DND-41 (cell line): ENCODE measurements around the gene RAB18.

Source experiments
- ATAC-seq: fragments of 200-7000 bp; cut with Tn5 transposase; 3 replicates; pipeline ENCODE4 v1.9.1; 2021; ENCODE audit warnings: low read depth; ENCODE audit not compliant: insufficient read depth
- DNase-seq: peaks from one replicate; pipeline ENCODE4 v3.0.0-alpha.2; 2020
- H2AFZ ChIP-seq: 2 replicates; pipeline ENCODE4 v1.6.0; 2012; ENCODE audit warnings: low read depth, low read length
- H3K27ac ChIP-seq: 2 replicates; pipeline ENCODE4 v1.5.1; 2012; ENCODE audit warnings: low read length, inconsistent platforms
- H3K27me3 ChIP-seq: fragments of 200-600 bp; sonication (generic); 2 replicates; pipeline ENCODE4 v1.6.0; 2012; ENCODE audit warnings: low read length, mild to moderate bottlenecking, inconsistent platforms; ENCODE audit not compliant: insufficient read depth, poor library complexity
- H3K36me3 ChIP-seq: 2 replicates; pipeline ENCODE4 v1.5.1; 2012; ENCODE audit warnings: low read length, inconsistent platforms; ENCODE audit not compliant: insufficient read depth
- H3K4me1 ChIP-seq: 2 replicates; pipeline ENCODE4 v1.5.1; 2012; ENCODE audit warnings: mild to moderate bottlenecking, low read length; ENCODE audit not compliant: insufficient read depth
- H3K4me2 ChIP-seq: 2 replicates; pipeline ENCODE4 v1.6.0; 2012; ENCODE audit warnings: mild to moderate bottlenecking, moderate library complexity, low read length, inconsistent platforms; ENCODE audit not compliant: insufficient read depth
- H3K4me3 ChIP-seq, 2 experiments: fragments of 200-600 bp in 1 of 2; shearing (Covaris generic) in 1 of 2; 2 replicates each; pipeline ENCODE4 v1.5.1; 2012 to 2016; ENCODE audit warnings: inconsistent platforms in 2 of 2, low read length in 2 of 2, mild to moderate bottlenecking in 2 of 2, low read depth in 1 of 2, moderate library complexity in 1 of 2
- H3K79me2 ChIP-seq: 2 replicates; pipeline ENCODE4 v1.6.0; 2012; ENCODE audit warnings: low read length, inconsistent platforms; ENCODE audit not compliant: insufficient read depth
- H3K9ac ChIP-seq: 2 replicates; pipeline ENCODE4 v1.6.0; 2012; ENCODE audit warnings: low read depth, mild to moderate bottlenecking, inconsistent platforms, low read length, moderate library complexity
- H3K9me3 ChIP-seq: 2 replicates; pipeline ENCODE4 v1.5.1; 2012; ENCODE audit warnings: low read length, moderate library complexity, mild to moderate bottlenecking, inconsistent platforms; ENCODE audit not compliant: insufficient read depth, severe bottlenecking
- H4K20me1 ChIP-seq: 2 replicates; pipeline ENCODE4 v1.6.0; 2012; ENCODE audit warnings: low read length; ENCODE audit not compliant: insufficient read depth
- EZH2 ChIP-seq: IDR thresholded peaks from 3 replicates; pipeline ENCODE4 v1.6.1; 2012; ENCODE audit warnings: borderline replicate concordance, low read depth, mild to moderate bottlenecking, moderate library complexity, low read length, inconsistent platforms; ENCODE audit not compliant: severe bottlenecking
- TF ChIP-seq, protein P1 (sequence below): IDR thresholded peaks from 2 replicates; pipeline ENCODE4 v1.5.1; 2012; ENCODE audit warnings: borderline replicate concordance, low read length, moderate library complexity, mild to moderate bottlenecking; ENCODE audit not compliant: poor library complexity, severe bottlenecking; ENCODE audit errors: extremely low read depth

The RAB18 gene

DNA sequence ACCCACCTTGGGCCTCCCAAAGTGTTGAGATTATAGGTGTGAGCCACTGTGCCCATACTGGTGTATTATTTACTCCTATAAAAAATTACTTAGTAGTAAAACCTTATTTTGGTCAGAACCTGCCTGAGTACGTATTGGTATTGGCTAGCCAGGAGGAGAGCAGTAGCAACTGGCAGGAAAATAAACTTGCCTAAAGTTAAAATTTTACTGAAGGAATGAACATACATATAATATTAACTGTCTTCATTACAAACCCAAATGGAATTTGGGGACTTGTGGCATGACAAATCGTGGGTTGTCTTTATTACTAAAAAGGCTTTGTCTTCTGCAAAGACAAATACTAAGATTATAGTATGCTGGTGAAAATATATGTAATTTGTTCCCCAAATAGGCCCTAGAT, 8.4 kb downstream of the RAB18 start:
- ATAC-seq (no peak), DNase-seq (no peak)
- Histone ChIP-seq H3K9me3 (no peaks in the 10 kb centered on the region), H4K20me1 (peaks cover 24% of the 10 kb centered on the region; the same call in 1 of the 2 replicates), H3K4me3 (no peak overlapping the region), H3K27me3 (no peaks in the 10 kb centered on the region), H3K27ac (no peak overlapping the region), H3K36me3 (peaks cover 44% of the 10 kb centered on the region), H3K4me1 (peaks cover 10% of the 10 kb centered on the region; the same call in 1 of the 2 replicates), H2AFZ (no peak overlapping the region), H3K79me2 (peaks cover 86% of the 10 kb centered on the region), H3K9ac (no peak overlapping the region), H3K4me2 (no peak overlapping the region)
- TF ChIP-seq, protein P1, sequence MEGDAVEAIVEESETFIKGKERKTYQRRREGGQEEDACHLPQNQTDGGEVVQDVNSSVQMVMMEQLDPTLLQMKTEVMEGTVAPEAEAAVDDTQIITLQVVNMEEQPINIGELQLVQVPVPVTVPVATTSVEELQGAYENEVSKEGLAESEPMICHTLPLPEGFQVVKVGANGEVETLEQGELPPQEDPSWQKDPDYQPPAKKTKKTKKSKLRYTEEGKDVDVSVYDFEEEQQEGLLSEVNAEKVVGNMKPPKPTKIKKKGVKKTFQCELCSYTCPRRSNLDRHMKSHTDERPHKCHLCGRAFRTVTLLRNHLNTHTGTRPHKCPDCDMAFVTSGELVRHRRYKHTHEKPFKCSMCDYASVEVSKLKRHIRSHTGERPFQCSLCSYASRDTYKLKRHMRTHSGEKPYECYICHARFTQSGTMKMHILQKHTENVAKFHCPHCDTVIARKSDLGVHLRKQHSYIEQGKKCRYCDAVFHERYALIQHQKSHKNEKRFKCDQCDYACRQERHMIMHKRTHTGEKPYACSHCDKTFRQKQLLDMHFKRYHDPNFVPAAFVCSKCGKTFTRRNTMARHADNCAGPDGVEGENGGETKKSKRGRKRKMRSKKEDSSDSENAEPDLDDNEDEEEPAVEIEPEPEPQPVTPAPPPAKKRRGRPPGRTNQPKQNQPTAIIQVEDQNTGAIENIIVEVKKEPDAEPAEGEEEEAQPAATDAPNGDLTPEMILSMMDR = no peak
- TF ChIP-seq EZH2 = no peak

DNA sequence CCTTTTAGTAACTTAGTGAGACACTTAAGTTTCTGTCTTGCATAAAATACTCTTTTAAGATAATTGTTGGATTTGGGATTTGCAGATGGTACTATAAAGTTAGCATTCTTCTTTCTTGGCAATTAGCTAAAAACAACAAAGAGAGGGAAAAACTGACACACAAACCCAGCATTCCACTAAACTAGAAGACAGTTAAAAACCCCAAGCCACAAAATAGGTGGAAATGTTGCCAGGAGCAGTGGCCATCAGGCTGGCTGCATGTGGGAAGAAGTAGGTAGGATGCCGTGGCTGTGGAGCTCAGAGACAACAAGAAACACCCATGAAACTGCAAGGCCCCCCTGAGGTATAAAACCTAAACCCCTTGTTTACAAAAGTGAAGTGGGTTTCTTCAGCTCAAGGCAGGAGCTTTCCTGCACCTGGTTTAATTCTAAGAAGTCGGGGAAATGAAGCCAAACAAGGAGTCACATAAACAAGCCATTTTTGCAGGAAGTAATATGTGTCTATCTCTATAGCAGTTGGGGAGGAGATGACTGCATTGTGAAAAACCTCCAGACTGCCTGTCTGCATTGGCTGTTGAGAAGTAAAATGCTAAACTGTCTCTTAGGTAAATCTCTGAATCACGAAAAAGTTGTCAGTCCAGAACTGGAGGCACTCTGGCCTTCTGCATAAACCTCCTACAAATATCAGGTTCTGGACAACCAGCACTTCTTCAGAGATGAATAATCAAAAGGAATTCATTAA, 9.5 kb downstream of the RAB18 start:
- Histone ChIP-seq H4K20me1 (peaks cover 23% of the 10 kb centered on the region; the same call in 1 of the 2 replicates), H3K27me3 (no peaks in the 10 kb centered on the region), H3K79me2 (peaks cover 86% of the 10 kb centered on the region), H3K9ac (no peak overlapping the region), H3K4me2 (no peak overlapping the region), H3K9me3 (no peaks in the 10 kb centered on the region), H3K4me3 (no peak overlapping the region), H2AFZ (no peak overlapping the region), H3K4me1 (peaks cover 9% of the 10 kb centered on the region; the same call in 1 of the 2 replicates), H3K36me3 (peaks cover 44% of the 10 kb centered on the region), H3K27ac (peak overlapping the region; percentile 22; the same call in 1 of the 2 replicates)
- no peak for TF ChIP-seq EZH2
- TF ChIP-seq, protein P1 = no peak
- ATAC-seq (peak; percentile 54), DNase-seq (no peak)

DNA sequence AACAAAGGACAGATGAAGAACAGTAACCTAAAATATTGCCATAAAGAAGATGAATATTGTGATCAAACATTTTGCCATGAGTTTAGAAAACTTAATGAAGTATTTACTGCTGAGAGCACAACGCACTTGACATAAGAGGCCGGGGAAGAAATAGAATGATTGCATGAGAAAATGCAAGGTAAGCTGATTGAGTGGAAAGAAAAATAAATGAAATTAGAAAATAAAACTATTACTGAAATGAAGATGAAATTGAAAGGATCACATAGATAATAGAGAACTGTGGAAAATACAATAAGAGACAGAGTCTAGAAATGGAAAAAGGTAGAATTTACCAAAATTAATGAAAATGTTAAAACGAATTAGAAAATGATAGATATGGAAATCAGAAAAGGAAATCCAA, 10.1 kb downstream of the RAB18 start:
- TF ChIP-seq, protein P1 = no peak
- H3K4me1 ChIP-seq = peaks cover 6% of the 10 kb centered on the region; the same call in 1 of the 2 replicates
- H3K9ac ChIP-seq = no peak overlapping the region
- no peak overlapping the region for H2AFZ ChIP-seq
- H3K9me3 ChIP-seq = no peaks in the 10 kb centered on the region
- H4K20me1 ChIP-seq = peaks cover 19% of the 10 kb centered on the region; the same call in 1 of the 2 replicates
- no peak overlapping the region for H3K4me2 ChIP-seq
- H3K4me3 ChIP-seq = no peak overlapping the region
- H3K27me3 ChIP-seq = no peaks in the 10 kb centered on the region
- ATAC-seq (no peak), DNase-seq (no peak)
- H3K27ac ChIP-seq = no peak overlapping the region
- H3K79me2 ChIP-seq = peaks cover 86% of the 10 kb centered on the region
- peaks cover 44% of the 10 kb centered on the region for H3K36me3 ChIP-seq
